Esophagus (tissue), 2 donors: ENCODE results near the gene RFXANK. TPM values are rescaled to one million over a fixed set of nuclear protein-coding genes. Genes with fewer than 3 reads are reported as not detected.

Experiments
- H3K27ac ChIP-seq, 2 donors: one replicate each; pipeline ENCODE4 v1.5.1; 2013; ENCODE audit warnings: low read depth in 2 of 2, mild to moderate bottlenecking in 2 of 2, inconsistent platforms in 1 of 2, low read length in 1 of 2, moderate library complexity in 1 of 2
- H3K27me3 ChIP-seq, 2 donors: one replicate each; pipeline ENCODE4 v1.6.1; 2013; ENCODE audit warnings: low read length in 2 of 2, control low read depth in 1 of 2, mild to moderate bottlenecking in 1 of 2; ENCODE audit not compliant: insufficient read depth in 2 of 2, control insufficient read depth in 1 of 2
- H3K36me3 ChIP-seq, 2 donors: one replicate each; pipeline ENCODE4 v1.6.1; 2013; ENCODE audit warnings: low read length in 1 of 2; ENCODE audit not compliant: control insufficient read depth in 2 of 2, insufficient read depth in 2 of 2
- H3K4me1 ChIP-seq, 2 donors: one replicate each; pipeline ENCODE4 v1.6.1; 2013; ENCODE audit warnings: low read length in 1 of 2; ENCODE audit not compliant: control insufficient read depth in 2 of 2, insufficient read depth in 2 of 2
- H3K4me3 ChIP-seq, 2 donors: one replicate each; pipeline ENCODE4 v1.5.1; 2013; ENCODE audit warnings: low read length in 2 of 2, mild to moderate bottlenecking in 2 of 2, low read depth in 1 of 2, moderate library complexity in 1 of 2
- H3K9me3 ChIP-seq, 2 donors: one replicate each; pipeline ENCODE4 v1.6.1; 2013; ENCODE audit warnings: mild to moderate bottlenecking in 2 of 2, low read depth in 1 of 2, low read length in 1 of 2, moderate library complexity in 1 of 2; ENCODE audit not compliant: control insufficient read depth in 2 of 2, insufficient read depth in 1 of 2
- WGBS, 2 donors: extraction: QIAGEN DNeasy Blood & Tissue Kit; methylation state at CpG; one replicate each; pipeline ENCODE4 v1.1.7; 2013; 5-methylcytosine and 5-hydroxymethylcytosine counted together
- polyA plus RNA-seq, 2 donors: library from polyadenylated mRNA; stranded (reverse); fragments of 200-250 nt; gene quantifications; one replicate each; pipeline ENCODE4 v1.2.3, GENCODE V29; 2013
- donor health status: healthy with polysubstance abuse.
- donor health status: Bipolar disorder and iron deficiency.

The RFXANK gene
- polyA plus RNA-seq, 2 donors = 73.6 to 94.1 TPM

- 84 to 85% methylated on average over 5 of the region's 5 CpGs for WGBS, 2 donors
- H3K4me1 ChIP-seq = peaks cover 0 to 5% of the 10 kb centered on the region in 2 donors
- no peaks in the 10 kb centered on the region for H3K9me3 ChIP-seq
- no peak overlapping the region for H3K4me3 ChIP-seq
- no peaks in the 10 kb centered on the region for H3K27me3 ChIP-seq
- no peaks in the 10 kb centered on the region for H3K36me3 ChIP-seq
- no peak overlapping the region for H3K27ac ChIP-seq
Observed at GRCh38 chr19:19226204-19226603, 34.1 kb downstream of the RFXANK start.

GRCh38 chr19:19226663-19227062, 34.6 kb downstream of the RFXANK start:
- Histone ChIP-seq H3K4me3 (no peak overlapping the region), H3K27me3 (no peaks in the 10 kb centered on the region), H3K27ac (no peak overlapping the region), H3K36me3 (no peaks in the 10 kb centered on the region), H3K9me3 (no peaks in the 10 kb centered on the region), H3K4me1 (peaks cover 0 to 5% of the 10 kb centered on the region in 2 donors)
- WGBS, 2 donors = 59 to 65% methylated on average over 10 of the region's 10 CpGs

GRCh38 chr19:19227217-19227616, 35.2 kb downstream of the RFXANK start:
- H3K36me3 ChIP-seq = no peaks in the 10 kb centered on the region

GRCh38 chr19:19229701-19230100, 37.6 kb downstream of the RFXANK start:
- Histone ChIP-seq H3K4me1 (peaks cover 0 to 5% of the 10 kb centered on the region in 2 donors), H3K27me3 (no peaks in the 10 kb centered on the region), H3K27ac (no peak overlapping the region), H3K4me3 (no peak overlapping the region), H3K36me3 (no peaks in the 10 kb centered on the region), H3K9me3 (peaks cover under 1 to 13% of the 10 kb centered on the region in 2 donors)
- 83 to 89% methylated on average over 3 of the region's 3 CpGs for WGBS, 2 donors

More at GRCh38 chr19:19227217-19227616, 35.2 kb downstream of the RFXANK start:
- Histone ChIP-seq H3K27ac (no peak overlapping the region), H3K4me3 (no peak overlapping the region), H3K27me3 (no peaks in the 10 kb centered on the region), H3K4me1 (peaks cover 0 to 5% of the 10 kb centered on the region in 2 donors), H3K9me3 (no peaks in the 10 kb centered on the region)
- 78 to 86% methylated on average over 4 of the region's 4 CpGs for WGBS, 2 donors

GRCh38 chr19:19230999-19231398, 38.9 kb downstream of the RFXANK start:
- 76 to 79% methylated on average over 9 of the region's 9 CpGs for WGBS, 2 donors
- Histone ChIP-seq H3K36me3 (no peaks in the 10 kb centered on the region), H3K9me3 (peaks cover 4 to 16% of the 10 kb centered on the region in 2 donors), H3K27me3 (no peaks in the 10 kb centered on the region), H3K4me3 (no peak overlapping the region), H3K27ac (no peak overlapping the region), H3K4me1 (no peaks in the 10 kb centered on the region)

- peaks cover 4 to 16% of the 10 kb centered on the region in 2 donors for H3K9me3 ChIP-seq
- H3K4me1 ChIP-seq = no peaks in the 10 kb centered on the region
- 68 to 74% methylated on average over 19 of the region's 19 CpGs for WGBS, 2 donors
- H3K27me3 ChIP-seq = no peaks in the 10 kb centered on the region
- no peak overlapping the region for H3K4me3 ChIP-seq
- H3K36me3 ChIP-seq = no peaks in the 10 kb centered on the region
- no peak overlapping the region for H3K27ac ChIP-seq
Observed at GRCh38 chr19:19232261-19232721, 40.2 kb downstream of the RFXANK start.

- Histone ChIP-seq H3K4me3 (no peak overlapping the region), H3K36me3 (no peaks in the 10 kb centered on the region), H3K9me3 (peaks cover 4 to 16% of the 10 kb centered on the region in 2 donors), H3K4me1 (no peaks in the 10 kb centered on the region), H3K27me3 (no peaks in the 10 kb centered on the region), H3K27ac (no peak overlapping the region)
- WGBS, 2 donors = 81 to 91% methylated on average over 2 of the region's 2 CpGs
Observed at GRCh38 chr19:19234220-19234816, 42.3 kb downstream of the RFXANK start.

GRCh38 chr19:19236173-19236572, 44.1 kb downstream of the RFXANK start:
- Histone ChIP-seq H3K4me3 (no peak overlapping the region), H3K4me1 (no peaks in the 10 kb centered on the region), H3K9me3 (peaks cover 4 to 16% of the 10 kb centered on the region in 2 donors), H3K36me3 (no peaks in the 10 kb centered on the region), H3K27ac (no peak overlapping the region), H3K27me3 (no peaks in the 10 kb centered on the region)

GRCh38 chr19:19238126-19238894, 46.3 kb downstream of the RFXANK start:
- Histone ChIP-seq H3K27ac (no peak overlapping the region), H3K27me3 (no peaks in the 10 kb centered on the region), H3K36me3 (no peaks in the 10 kb centered on the region), H3K4me3 (no peak overlapping the region), H3K4me1 (no peaks in the 10 kb centered on the region), H3K9me3 (peaks cover 4 to 14% of the 10 kb centered on the region in 2 donors)
- 77 to 83% methylated on average over 18 of the region's 18 CpGs for whole genome bisulfite sequencing, 2 donors

- peaks cover 3 to 4% of the 10 kb centered on the region in 2 donors for H3K9me3 ChIP-seq
- no peaks in the 10 kb centered on the region for H3K36me3 ChIP-seq
- H3K4me3 ChIP-seq = no peak overlapping the region
- H3K27ac ChIP-seq = no peak overlapping the region
- H3K4me1 ChIP-seq = no peaks in the 10 kb centered on the region
- H3K27me3 ChIP-seq = no peaks in the 10 kb centered on the region
Observed at GRCh38 chr19:19239675-19240074, 47.6 kb downstream of the RFXANK start.
